ENCODE measurements around the gene ZNF382.
"Not testable (repeated sequence)": the region's sequence is repeated elsewhere in the genome, so short reads cannot be mapped to it uniquely, and the experiment has no call there.

The ZNF382 gene

GRCh38 chr19:36605101-36605876 is at the start of gene ZNF382:
Gene ZNF382, plus strand, starts transcription at chr19:36605313. Its CDS starts 4,602 bp downstream, at chr19:36609915.
- no peak for DNase-seq (ENCODE audit: low spot score)

GRCh38 chr19:36564391-36564790 is 40.7 kb upstream of the ZNF382 start:
- DNase-seq (ENCODE audit: low spot score), result no peak

- DNase-seq (ENCODE audit: low spot score), result no peak
Measured at GRCh38 chr19:36572593-36573019, 32.5 kb upstream of the ZNF382 start.

- DNase-seq (ENCODE audit: low spot score), result peak; percentile 88
Measured at GRCh38 chr19:36573020-36573894, 31.9 kb upstream of the ZNF382 start, which contains the start of gene ZNF529. Gene ZNF529, minus strand, starts transcription at chr19:36573292. Its CDS starts 946 bp downstream, at chr19:36572346.

- DNase-seq (ENCODE audit: low spot score), result peak; percentile 16
Measured at GRCh38 chr19:36573895-36574720, 31.0 kb upstream of the ZNF382 start.

GRCh38 chr19:36574741-36575140 is 30.4 kb upstream of the ZNF382 start:
- DNase-seq (ENCODE audit: low spot score), result no peak

- DNase-seq (ENCODE audit: low spot score), result no peak
Measured at GRCh38 chr19:36577271-36577996, 27.7 kb upstream of the ZNF382 start.

- no peak for DNase-seq (ENCODE audit: low spot score)
Measured at GRCh38 chr19:36579255-36579654, 25.9 kb upstream of the ZNF382 start.

- not testable (repeated sequence) for DNase-seq (ENCODE audit: low spot score)
Measured at GRCh38 chr19:36602681-36603080, 2.4 kb upstream of the ZNF382 start.

GRCh38 chr19:36604656-36605100 is 435 bp upstream of the ZNF382 start:
- DNase-seq (ENCODE audit: low spot score), result peak; percentile 65

GRCh38 chr19:36605877-36606478 is 865 bp downstream of the ZNF382 start:
- peak; percentile 9 for DNase-seq (ENCODE audit: low spot score)

- no peak for DNase-seq (ENCODE audit: low spot score)
Measured at GRCh38 chr19:36627057-36627456, 21.9 kb downstream of the ZNF382 start.

- no peak for DNase-seq (ENCODE audit: low spot score)
Measured at GRCh38 chr19:36635342-36635741, 30.2 kb downstream of the ZNF382 start.

GRCh38 chr19:36638862-36639510 is 33.9 kb downstream of the ZNF382 start:
- peak; percentile 74 for DNase-seq (ENCODE audit: low spot score)

- no peak for DNase-seq (ENCODE audit: low spot score)
Measured at GRCh38 chr19:36646746-36647145, 41.6 kb downstream of the ZNF382 start.

GRCh38 chr19:36652958-36653357 is 47.8 kb downstream of the ZNF382 start:
- no peak for DNase-seq (ENCODE audit: low spot score)

- no peak for DNase-seq (ENCODE audit: low spot score)
Measured at GRCh38 chr19:36665832-36666231, 60.7 kb downstream of the ZNF382 start.

- DNase-seq (ENCODE audit: low spot score), result no peak
Measured at GRCh38 chr19:36668646-36669045, 63.5 kb downstream of the ZNF382 start.

- no peak for DNase-seq (ENCODE audit: low spot score)
Measured at GRCh38 chr19:36672368-36672767, 67.3 kb downstream of the ZNF382 start.

- DNase-seq (ENCODE audit: low spot score), result no peak
Measured at GRCh38 chr19:36674201-36674600, 69.1 kb downstream of the ZNF382 start.
